Cardiac ventricle fibroblast (primary cell): Measurements from ENCODE around the gene SLC49A3. TPM values are rescaled to one million over a fixed set of nuclear protein-coding genes. Genes with fewer than 3 reads are reported as not detected.

Source experiments
- total RNA-seq: library from RNA; depleted of rRNA; stranded (reverse); fragments of >200 nt; gene quantifications from 2 replicates; pipeline ENCODE4 v1.2.3, GENCODE V29; 2015

The SLC49A3 gene
- 9.0 and 11.0 TPM in 2 replicates for total RNA-seq

GRCh38 chr4:688854-689681 lies at the start of gene SLC49A3:
SLC49A3 (minus strand) TSS chr4:689151; CDS start chr4:689127, 24 bp downstream.

GRCh38 chr4:705278-706082 lies 16.5 kb upstream of the SLC49A3 start, which contains the start of gene PCGF3:
PCGF3 (plus strand) TSS chr4:705832; CDS start chr4:733681, 27,849 bp downstream.

GRCh38 chr4:674172-675035 lies 14.5 kb downstream of the SLC49A3 start, which contains the start of the genes ATP5ME and MYL5:
ATP5ME (minus strand) TSS chr4:674276; CDS start chr4:674247, 29 bp downstream.
MYL5 (plus strand) TSS chr4:674542; CDS start chr4:678027, 3,485 bp downstream.

Other genes starting within 250 kb of the SLC49A3 start
- 10.3 and 12.3 TPM in 2 replicates for gene ZNF721, start 190.0 kb downstream of the SLC49A3 start, total RNA-seq
- gene PIGG, start 189.9 kb downstream of the SLC49A3 start, total RNA-seq = 30.4 and 31.8 TPM in 2 replicates
- gene TMEM271, start 112.9 kb downstream of the SLC49A3 start, total RNA-seq = not detected in 2 replicates
- not detected in 2 replicates for gene PDE6B, start 63.6 kb downstream of the SLC49A3 start, total RNA-seq
- gene ATP5ME, start 14.9 kb downstream of the SLC49A3 start, total RNA-seq = 74.0 and 78.8 TPM in 2 replicates
- 6.1 and 14.7 TPM in 2 replicates for gene MYL5, start 14.6 kb downstream of the SLC49A3 start, total RNA-seq
- gene PCGF3, start 16.7 kb upstream of the SLC49A3 start, total RNA-seq = 25.6 and 53.5 TPM in 2 replicates
- gene CPLX1, start 137.0 kb upstream of the SLC49A3 start, total RNA-seq = not detected in 2 replicates
- 56.5 and 58.2 TPM in 2 replicates for gene GAK, start 243.2 kb upstream of the SLC49A3 start, total RNA-seq
- gene TMEM175, start 243.3 kb upstream of the SLC49A3 start, total RNA-seq = 20.3 and 20.7 TPM in 2 replicates